ENCODE measurements around the gene C19orf67.

The C19orf67 gene

DNA sequence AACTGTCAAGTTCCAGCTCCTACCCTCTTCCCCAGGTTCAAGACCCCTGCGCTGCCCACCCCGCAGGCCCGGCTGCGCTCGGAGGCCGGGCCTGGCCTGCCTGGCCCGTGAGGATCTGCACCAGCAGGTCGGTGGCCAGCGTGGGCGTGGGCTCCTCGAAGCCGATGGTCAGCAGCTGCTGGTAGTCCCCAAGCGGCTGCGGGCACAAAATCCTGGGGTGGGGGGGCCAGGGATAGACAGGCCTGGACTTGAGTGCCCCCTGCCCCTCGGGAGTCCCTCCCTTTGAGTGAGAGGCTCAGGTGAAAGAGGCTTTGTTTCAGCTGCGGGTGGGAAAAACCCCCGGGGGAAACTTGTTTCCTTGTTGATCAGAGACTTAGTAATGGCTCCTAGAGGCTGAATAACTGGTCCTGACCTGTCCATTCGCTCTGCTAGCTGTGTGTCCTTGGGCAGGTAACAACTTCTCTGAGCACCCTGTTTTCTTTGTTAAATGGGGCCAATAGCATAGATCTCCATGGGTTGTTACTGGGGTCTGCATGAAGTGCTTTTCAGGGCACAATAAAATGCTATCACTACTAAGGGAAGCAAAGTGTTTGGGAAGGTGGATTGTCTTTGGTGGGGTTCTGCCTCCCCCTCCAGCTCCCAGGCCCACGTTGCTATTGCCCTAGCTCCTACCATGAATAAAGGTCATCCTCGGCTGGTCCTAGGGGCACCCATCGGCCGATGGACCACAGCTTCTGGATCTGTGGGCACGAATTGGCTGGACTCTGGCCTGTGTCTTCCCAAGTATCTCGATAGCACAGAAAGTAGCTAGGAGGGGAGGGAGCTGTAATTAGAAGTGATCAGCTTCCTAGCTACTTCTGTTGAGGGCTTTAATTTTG lies 3.5 kb downstream of the C19orf67 start:
- DNase-seq = peak; percentile 31 to 38

DNA sequence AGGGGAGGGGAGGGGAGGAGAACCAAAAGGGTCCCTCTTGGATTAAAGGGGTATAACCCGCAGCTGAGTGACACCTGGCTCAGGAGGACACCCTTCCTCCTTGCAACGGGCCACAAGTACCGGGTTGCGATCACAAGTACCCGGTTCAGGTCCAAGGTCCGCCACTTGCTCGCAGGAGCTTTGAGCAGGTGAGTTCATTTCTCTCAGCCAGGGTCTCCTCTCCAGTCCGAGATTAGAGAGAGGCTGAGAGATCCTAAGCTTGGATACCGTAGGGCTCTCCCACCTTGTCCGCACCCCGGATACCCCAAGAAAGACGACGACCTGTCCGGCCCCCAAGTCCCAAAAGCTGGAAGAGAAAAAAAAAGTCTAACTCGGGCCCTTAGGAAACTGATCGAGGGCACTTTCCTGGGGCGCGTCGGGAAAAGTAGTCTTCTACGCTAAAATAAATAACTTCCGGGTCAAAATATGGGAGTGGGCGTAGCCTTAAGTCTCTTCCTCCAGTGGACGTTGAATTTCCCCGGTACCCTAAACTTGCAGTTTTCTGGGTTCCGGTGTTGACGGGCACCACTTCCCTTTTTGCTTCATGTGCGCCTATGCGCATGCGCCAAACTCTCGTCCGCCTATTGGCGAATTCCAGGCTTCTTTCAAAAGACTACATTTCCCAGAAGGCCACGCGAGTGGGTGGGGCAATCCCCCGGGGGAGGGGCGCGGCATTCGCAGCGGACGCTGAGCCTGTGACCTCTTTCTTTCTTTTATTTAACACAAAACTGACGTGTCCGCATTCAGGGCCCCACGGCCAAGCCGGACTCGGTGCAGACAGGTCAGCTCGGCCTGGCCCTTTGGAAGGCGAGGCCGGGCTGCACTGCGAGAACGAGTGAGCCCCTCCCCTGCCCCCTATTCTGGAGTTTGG lies 4.4 kb downstream of the C19orf67 start:
- peak; percentile 99 for DNase-seq

DNA sequence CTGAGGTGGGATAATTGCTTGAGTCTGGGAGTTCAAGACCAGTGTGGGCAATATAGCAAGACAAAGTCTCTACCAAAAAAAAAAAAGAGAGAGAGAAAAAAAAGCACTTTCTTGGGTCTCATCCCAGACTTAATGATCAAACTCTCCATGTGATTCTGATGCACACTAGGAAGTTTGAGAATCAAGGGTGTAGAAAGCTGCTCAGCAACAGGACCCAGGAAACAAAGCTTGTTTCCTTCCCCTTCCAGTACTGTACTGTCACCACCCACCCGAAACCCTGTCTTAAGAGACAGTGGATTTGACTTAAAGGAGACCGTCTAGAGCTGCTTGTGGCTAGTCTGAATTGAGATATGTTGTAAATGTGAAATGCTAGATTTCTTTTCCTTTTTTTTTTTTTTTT lies 7.2 kb downstream of the C19orf67 start:
- no peak for DNase-seq

DNA sequence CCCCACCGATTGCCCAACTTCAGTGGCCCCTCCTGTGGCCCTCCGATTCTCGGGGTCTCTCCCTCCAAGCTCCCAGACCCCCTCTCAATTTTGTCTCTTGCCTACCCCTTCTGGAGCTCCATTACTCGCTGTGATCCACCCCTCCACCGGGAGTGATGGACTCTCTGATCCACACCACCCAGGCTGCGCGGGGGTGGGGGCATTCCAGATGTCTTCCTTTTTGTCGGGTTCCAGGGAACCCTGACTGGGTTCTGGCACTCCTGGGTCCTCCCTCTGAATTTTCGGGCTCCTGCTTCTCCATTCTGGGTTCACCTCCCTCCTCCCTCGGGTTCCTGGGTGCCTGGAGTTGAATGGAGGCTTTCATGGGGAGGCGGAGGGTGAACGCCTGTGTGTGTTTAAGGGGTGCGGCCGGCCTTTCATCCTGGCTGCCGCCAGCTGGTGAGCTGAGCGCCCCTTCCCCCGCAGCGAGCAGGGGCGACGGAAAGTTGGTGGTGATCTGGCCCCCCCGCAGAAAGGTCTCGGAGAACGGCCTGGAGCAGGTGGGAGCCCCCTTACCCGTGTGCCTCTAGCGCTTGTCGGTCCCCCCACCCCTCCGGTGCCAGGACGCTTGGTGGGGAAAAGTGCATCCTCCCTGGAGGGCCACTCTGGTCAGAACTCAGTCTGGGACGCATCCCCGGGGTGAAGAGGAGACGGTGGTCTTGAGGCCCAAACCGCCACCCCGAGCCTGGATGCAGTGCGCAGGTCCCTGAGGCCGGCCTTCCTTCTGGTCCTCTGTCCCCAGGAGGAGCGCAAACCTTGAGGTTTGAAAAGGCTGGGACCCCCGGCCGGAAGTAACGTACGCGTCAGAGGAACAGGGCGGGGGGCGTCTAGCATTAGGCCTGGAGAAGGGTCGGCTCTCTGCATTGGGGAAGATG lies 11.4 kb downstream of the C19orf67 start:
- DNase-seq = peak; percentile 27 to 34

DNA sequence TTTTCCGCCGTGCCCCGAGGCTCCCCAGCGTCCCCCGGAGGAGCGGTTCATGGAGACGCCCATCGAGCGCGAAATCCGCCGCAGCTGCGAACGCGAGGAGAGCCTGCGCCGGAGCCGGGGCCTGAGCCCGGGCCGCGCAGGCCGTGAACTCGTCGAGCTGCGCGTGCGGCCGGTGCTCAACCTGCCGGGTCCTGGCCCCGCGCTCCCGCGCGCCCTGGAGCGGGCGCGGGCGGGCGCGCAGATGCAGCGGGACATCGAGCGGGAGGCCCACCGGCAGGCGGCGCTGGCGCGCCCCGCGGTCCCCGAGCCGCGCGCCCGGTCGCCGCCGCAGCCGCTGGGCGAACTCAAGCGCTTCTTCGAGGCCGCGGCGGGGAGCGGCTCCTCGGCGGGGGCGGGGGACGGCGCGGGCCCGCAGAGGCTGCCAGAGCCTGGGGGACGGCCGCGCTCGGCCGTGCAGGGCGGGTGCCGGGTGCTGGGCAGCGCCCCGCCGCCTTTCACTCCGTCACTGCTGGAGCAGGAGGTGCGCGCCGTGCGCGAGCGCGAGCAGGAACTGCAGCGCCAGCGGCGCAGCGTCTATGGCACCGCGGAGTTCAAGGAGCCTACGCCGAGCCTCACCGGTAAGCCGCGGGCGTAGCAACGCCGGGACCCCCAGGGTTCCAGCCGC lies 12.2 kb downstream of the C19orf67 start:
- peak; percentile 67 to 71 for DNase-seq

DNA sequence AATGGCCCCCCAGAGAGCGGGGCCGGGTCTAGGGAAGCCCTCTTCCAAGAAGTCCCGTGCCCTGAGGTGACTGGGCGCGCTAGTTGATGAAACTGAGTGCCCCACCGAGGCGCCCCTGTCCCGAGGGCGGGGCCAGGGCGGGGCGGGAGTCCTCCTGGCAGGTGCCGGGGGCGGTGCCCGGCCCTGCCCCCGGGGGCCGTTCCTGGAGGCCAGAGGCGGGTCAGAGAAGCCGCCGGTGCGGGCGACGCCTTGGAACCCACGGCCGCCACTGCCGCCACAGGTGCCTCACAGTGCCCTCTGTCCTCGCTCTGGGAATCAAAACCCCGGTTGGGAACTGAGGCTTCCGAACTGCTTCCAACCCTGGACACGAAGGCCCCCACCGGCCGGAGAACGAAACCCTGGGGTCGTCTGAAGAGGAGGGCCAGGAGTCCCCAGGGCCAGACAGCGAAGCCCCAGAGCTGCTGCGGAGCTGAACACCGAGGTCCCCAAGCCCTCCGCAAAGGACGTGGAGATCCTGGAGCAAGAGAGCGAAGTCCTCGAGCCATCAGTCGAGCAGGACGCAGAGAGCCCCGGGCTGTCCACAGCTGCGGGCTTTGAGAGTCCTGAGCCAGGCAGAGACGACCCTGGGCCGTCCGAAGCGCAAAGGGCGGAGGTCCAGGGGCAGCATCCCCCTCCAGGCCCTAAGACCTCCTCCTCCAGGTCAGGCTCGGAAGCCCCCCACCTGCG lies 12.9 kb downstream of the C19orf67 start, which contains the start of gene MISP3:
MISP3 (plus strand) TSS at position 252 of the 726 bp plus-strand sequence. CDS start 524 bp downstream, outside the sequence.
- DNase-seq = peak in 1 of 2 donors; percentile 30

DNA sequence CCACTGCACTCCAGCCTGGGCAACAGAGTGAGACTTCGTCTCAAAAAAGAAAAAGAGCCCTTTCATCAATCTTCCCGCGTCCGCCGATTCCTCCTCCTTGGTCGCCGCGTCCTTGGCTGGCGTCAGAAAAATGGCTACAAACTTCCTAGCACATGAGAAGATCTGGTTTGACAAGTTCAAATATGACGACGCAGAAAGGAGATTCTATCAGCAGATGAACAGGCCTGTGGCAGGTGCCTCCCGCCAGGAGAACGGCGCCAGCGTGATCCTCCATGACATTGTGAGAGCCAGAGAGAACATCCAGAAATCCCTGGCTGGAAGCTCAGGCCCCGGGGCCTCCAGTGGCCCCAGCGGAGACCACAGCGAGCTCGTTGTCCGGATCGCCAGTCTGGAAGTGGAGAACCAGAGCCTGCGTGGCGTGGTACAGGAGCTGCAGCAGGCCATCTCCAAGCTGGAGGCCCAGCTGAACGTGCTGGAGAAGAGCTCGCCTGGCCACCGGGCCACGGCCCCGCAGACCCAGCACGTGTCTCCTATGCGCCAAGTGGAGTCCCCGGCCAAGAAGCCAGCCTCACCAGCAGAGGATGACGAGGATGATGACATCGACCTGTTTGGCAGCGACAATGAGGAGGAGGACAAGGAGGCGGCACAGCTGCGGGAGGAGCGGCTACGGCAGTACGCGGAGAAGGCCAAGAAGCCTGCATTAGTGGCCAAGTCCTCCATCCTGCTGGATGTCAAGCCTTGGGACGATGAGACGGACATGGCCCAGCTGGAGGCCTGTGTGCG lies 15.1 kb downstream of the C19orf67 start:
- no peak for DNase-seq

DNA sequence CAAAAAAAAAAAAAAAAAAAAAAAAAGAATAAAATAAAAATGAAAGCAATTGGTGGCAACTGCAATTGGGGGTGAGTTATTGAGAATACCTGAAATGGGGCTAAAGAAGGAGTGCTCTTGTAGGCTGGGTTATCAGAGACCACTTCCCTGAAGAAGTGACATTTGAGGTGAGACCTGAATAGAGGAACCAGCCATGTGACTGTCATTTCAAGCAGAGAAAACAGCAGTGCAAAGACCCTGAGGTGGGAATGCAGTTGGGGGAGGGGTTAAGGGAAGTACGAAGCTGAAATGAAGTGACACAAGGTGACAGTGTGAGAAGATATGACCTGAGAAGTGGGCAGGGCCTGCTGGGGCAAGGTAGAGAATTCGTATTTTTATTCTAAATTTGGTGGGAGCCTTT lies 19.4 kb downstream of the C19orf67 start:
- no peak for DNase-seq

DNA sequence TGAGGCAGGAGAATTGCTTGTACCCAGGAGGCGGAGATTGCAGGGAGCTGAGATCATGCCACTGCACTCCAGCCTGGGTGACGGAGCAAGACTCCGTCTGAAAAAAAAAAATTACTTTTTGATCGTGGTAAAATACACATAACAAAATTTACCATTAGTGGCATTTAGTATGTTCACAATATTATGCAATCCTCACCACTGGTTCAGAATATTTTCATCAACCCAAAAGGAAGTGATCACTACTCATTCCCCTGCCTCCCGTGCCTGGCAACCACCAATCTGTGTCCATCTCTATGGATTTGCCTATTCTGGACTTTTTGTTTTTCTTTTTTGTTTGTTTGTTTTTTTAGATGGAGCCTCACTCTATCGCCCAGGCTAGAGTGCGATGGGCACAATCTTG lies 22.5 kb downstream of the C19orf67 start:
- DNase-seq = no peak

DNA sequence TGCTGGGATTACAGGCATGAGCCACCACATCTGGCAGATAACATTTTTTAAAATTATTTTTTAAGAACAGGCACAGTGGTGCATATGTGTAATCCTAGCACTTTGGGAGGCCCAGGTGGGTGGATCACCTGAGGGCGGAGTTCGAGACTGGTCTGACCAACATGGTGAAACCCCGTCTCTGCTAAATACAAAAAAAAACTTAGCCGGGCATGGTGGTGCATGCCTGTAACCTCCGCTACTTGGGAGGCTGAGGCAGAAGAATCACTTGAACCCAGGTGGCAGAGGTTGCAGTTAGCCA lies 23.1 kb downstream of the C19orf67 start:
- DNase-seq = no peak

DNA sequence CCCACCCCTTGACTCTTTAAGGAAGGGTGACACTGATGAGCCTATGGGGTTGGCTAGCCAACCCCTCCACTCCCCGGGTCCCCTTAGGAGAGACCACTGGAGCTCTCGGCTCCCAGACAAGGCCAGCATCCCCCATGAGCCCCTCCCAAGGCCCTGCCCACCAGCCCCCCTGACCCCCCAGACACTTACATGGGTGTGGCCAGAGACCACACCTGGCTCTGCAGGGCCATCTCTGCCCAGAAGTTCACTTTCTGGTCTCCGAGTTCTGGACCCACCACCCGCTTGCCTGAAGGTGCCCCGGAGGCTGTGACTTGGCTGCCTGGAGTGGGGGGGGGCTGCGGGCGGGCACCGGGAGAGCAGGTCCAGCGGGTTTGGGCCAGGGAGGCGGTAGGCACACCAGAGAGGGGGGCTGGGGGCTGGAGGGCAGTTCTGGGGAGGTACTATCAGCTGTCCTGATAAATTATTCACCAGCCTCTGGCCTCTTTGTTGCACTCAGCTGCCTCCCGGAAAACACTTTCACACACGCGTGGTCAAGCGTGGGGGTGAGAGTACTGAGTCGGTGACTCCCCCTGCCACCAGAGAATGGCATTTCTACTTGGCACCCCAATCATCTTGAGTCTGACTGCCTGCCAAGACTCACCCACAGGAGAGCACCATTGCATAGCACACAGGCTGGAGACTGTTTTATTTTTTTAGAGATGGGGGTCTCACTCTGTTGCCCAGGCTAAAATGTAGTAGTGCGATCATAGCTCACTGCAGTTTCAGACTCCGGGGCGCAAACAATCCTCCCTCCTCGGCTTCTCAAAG lies 23.6 kb downstream of the C19orf67 start, which contains the start of gene PALM3:
PALM3 (minus strand) TSS at position 326 of the 807 bp plus-strand sequence; CDS start at position 230, 96 bp downstream.
- no peak for DNase-seq

DNA sequence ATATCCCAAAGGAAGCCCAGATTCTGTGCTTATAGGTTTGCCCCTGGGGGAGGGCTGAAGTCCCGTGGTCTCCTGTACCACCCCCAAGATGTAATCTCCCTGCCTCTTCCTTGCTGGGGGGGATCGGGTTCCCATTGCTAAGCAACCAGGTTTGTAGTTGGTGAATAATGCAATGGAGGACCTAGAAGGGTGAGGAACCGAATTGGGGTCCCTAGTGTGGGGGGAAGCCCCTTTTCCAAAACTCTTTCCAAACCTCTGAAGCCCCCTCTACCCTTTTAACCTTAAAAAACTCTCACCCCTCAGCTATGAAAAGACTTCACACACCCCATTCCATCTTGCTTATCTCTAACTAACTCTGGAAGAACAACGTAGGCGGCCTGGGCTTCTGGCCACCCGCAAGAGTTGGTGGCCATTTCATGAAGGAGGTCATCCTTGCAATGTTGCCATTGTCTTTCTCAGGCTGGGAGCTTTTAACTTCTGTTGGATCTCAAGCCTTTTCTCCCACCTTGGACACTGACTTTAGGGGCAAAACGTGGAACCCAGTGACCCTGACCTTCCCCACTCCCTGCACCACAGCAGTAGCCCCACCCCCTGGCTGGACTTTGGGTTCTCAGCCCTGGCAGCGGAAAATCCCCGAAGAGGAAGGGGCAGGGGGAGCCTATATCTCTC lies 24.4 kb downstream of the C19orf67 start:
- no peak for DNase-seq

DNA sequence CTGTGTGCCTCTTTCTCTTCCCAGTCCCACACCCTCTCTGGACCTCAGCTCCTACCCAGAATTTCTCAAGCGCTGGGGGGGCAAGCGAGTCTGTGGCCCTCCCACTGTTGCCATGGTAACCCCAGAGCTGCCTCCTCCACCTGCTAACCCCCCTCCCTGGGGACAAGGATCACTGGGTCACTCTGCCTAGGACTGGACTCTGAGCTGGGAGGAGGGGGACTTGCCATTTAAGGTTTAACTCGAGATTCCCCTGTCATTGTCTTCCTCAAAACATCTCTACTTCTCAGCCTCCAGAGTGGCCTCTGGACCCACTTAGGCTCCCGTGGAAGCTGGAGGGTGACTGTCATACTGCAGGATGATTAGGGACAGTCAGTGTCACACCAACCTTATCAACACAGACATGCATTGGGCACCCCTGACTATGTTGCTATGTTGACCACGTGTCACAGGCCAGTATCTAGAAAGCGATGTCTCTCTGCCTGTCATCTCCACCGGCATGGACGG lies 25.9 kb downstream of the C19orf67 start:
- DNase-seq = no peak

DNA sequence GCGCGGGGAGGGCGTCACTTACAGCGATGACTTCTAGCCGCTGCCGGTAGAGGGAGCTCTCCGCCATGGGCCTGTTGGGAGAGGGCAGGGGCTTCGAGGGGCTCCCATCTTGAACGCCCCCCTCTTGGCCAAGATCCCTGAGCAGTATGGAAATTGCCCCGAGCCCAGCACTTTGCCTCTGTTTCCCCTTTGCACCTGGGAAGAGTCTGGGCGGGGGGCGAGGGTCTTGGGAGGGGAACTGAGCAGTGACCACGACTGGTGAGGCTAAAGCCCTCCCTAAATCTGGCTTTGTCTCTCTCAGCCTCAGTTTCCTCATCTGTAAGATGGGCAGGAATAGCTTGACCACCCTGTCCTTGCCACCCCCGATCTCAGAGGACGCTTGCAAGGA lies 26.5 kb downstream of the C19orf67 start:
- DNase-seq = peak; percentile 44 to 54

DNA sequence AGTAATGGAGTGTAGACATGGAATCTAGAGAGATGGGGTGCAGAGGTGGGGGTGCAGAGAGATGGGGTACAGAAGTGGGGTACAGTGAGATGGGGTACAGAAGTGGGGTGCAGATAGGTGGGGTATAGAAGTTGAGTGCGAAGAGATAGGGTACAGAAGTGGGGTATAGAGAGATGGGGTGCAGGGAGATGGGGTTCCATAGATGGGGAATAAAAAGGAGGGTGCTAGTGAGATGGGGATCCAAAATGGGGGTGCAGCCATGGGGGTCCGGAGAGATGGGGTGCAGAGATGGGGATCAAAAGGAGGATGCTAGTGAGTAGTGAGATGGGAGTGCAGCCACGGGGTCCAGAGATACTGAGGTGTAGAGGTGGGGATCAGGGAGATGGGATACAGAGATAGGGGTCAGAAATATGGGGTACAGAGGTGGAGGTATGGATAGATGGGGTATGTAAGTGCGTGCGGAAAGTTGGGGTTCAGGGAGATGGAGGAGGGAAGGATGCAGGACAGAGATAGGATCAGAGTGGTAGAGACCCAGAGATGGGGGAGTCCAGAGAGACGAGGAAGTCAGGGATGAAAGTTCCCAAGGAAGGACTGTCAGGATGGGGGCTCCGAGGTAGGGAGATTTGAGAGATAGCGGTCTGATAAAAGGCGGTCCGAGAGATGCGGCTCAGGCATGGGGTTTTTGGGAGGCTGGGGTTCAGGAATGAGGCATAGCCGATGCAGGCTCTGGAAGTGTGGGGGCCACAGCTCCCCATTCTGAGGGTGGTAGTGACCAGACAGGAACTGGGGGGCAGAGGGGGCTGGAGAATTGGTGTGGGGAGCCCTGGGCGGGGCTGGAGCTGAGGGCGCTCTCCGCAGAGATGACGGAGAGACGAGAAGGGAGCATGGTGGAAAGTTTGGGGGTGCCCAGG lies 27.1 kb downstream of the C19orf67 start:
- DNase-seq = no peak

DNA sequence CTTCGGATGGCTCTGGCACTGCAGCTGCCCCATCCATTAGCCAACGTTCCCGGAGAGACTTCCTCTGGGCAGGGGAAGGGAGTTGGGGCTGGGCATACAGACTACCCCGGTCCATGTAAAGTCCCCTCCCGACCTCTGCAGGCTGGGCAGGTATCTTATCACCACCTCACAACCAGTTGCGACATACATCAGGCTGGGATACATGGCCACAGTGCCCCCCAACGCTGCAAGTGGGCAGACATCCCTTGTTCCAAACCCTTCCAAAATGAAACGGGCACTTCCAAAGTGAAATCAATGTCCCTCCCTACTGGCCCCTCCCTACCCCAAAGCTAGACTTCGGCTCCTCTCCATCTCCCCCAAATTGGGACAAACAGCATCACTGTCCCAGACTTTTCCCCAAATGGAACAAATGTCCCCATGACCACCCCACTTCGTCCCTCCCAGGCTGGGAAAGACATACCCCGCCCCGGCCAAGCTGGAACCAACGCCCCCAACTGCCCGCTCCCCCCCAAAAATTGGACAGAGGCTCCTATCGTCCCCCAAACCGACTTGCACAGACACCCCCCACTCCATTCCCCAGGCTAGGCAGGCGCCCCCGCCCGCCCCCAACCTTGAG lies 28.7 kb downstream of the C19orf67 start:
- DNase-seq = no peak

DNA sequence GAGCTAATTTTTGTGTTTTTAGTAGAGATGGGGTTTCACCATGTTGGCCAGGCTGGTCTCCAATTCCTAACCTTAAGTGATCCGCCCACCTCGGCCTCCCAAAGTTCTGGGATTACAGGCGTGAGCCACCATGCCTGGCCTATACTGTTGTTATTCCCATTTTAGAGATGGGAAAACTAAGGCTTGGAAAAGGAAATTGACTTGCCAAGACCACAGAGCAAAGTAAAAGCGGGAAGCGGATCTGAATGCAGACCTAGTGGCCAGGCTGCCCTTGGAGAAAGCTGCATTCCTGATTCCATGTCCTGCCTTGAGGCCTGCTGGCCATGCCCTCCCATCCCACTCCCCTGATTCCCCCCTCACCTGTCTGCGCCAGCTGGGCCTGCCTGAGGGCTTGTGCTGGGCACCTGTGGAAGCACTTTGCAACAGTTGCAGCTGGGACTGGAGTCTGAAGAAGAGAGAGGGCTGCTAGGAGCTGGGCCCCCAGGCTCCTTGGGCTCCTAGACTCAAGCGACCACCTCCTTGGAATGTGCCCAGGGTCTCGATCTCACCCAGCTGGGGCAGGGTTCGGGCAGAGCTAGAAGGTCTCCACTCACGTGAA lies 29.4 kb downstream of the C19orf67 start:
- no peak for DNase-seq

All from activated CD4-positive, alpha-beta T cell treated with anti-CD3 and anti-CD28 coated beads for 4 hours (primary cell).